BLaER1 treated with 17β-estradiol and CSF1 and Interleukin-3, amounts not matched to agents 10 nM and 100 nM (cell line): ENCODE results near the gene DDX39B.

Source experiments
- H3K27ac ChIP-seq, 11 experiments: shearing (Covaris generic); formaldehyde crosslinking; 2 replicates each; pipeline ENCODE4 v1.8.1; 2022
- H3K27me3 ChIP-seq, 11 experiments: shearing (Covaris generic); formaldehyde crosslinking; 2 replicates each; pipeline ENCODE4 v1.8.1; 2022
- H3K36me3 ChIP-seq, 11 experiments: shearing (Covaris generic); formaldehyde crosslinking; 2 replicates each; pipeline ENCODE4 v1.8.1; 2022
- H3K4me1 ChIP-seq, 10 experiments: shearing (Covaris generic); formaldehyde crosslinking; 2 replicates each; pipeline ENCODE4 v1.8.1; 2022
- H3K4me2 ChIP-seq, 11 experiments: shearing (Covaris generic); formaldehyde crosslinking; 2 replicates each; pipeline ENCODE4 v1.8.1; 2022
- H3K4me3 ChIP-seq, 10 experiments: shearing (Covaris generic); formaldehyde crosslinking; 2 replicates each; pipeline ENCODE4 v1.8.1; 2022
- H3K9ac ChIP-seq, 11 experiments: shearing (Covaris generic); formaldehyde crosslinking; 2 replicates each; pipeline ENCODE4 v1.8.1; 2022
- H3K9me3 ChIP-seq, 11 experiments: shearing (Covaris generic); formaldehyde crosslinking; replicated peaks in 1 of 11; 2 replicates each; pipeline ENCODE4 v1.8.1; 2022
- H4K20me1 ChIP-seq, 11 experiments: shearing (Covaris generic); formaldehyde crosslinking; 2 replicates each; pipeline ENCODE4 v1.8.1; 2022
- Cebpa-rat ChIP-seq, 11 experiments: shearing (Covaris generic); IDR thresholded peaks; 2 replicates each; pipeline ENCODE4 v1.8.1; 2022

The DDX39B gene

DNA sequence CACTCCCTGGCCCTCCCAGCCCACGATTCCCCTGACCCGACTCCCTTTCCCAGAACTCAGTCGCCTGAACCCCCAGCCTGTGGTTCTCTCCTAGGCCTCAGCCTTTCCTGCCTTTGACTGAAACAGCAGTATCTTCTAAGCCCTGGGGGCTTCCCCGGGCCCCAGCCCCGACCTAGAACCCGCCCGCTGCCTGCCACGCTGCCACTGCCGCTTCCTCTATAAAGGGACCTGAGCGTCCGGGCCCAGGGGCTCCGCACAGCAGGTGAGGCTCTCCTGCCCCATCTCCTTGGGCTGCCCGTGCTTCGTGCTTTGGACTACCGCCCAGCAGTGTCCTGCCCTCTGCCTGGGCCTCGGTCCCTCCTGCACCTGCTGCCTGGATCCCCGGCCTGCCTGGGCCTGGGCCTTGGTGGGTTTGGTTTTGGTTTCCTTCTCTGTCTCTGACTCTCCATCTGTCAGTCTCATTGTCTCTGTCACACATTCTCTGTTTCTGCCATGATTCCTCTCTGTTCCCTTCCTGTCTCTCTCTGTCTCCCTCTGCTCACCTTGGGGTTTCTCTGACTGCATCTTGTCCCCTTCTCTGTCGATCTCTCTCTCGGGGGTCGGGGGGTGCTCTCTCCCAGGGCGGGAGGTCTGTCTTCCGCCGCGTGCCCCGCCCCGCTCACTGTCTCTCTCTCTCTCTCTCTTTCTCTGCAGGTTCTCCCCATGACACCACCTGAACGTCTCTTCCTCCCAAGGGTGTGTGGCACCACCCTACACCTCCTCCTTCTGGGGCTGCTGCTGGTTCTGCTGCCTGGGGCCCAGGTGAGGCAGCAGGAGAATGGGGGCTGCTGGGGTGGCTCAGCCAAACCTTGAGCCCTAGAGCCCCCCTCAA is 30.5 kb upstream of the DDX39B start, which contains the start of gene LTA:
Gene LTA (plus strand): TSS at position 249 of the 871 bp plus-strand sequence. CDS start 454 bp downstream, at position 703.
- Histone ChIP-seq H3K9me3 (no peaks in the 10 kb centered on the region), H3K27me3 (no peaks in the 10 kb centered on the region), H4K20me1 (peaks cover 0 to 19% (median 11%) of the 10 kb centered on the region in 11 experiments; a peak in 15 of 22 replicates), H3K9ac (peak within 1 kb of the TSS; percentile 58 to 81 (median 71); a peak in 21 of 22 replicates), H3K4me1 (peaks cover 82 to 100% (median 98%) of the 10 kb centered on the region in 10 experiments), H3K27ac (peak within 1 kb of the TSS; percentile 41 to 93 (median 78); a peak in 21 of 22 replicates), H3K36me3 (peaks cover 3 to 10% (median 8%) of the 10 kb centered on the region in 11 experiments), H3K4me2 (peak within 1 kb of the TSS; percentile 79 to 100 (median 96)), H3K4me3 (peak within 1 kb of the TSS in 7 of 10 experiments; percentile 16 to 51 (median 32); a peak in 11 of 20 replicates)
- TF ChIP-seq Cebpa-rat (IDR thresholded peaks at IDR 0.05) = no peak

DNA sequence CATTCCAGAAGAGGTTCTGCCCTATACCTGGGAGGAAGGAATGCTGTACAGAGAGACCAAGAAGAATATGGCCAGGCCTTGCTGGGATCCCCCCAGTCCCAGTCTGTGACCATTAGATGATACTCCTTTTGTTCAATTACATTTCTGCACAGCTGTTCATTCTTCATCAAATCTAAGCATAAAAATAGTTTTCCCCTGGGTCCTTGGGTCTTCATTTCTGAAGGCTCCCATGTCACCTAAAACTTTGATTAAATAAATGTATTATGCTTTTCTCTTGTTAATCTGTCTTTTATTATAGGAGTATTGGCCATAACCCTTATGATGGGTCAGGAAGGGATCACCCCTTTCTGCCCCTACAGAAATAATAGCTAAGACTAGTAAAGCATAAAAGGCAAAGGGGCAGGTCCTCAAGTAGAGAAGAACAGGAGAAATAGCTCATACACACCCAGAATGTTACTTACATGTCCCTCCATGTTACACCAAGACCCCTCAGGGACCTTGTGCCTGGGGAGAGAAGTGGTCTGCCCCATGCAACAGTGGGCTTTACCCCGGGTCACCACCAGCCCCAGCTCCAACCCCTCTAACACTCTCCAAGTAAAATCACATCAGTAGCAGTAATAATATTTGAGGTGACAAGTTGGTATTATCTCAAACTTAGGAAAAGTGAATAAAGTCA is 28.2 kb upstream of the DDX39B start:
- H3K9ac ChIP-seq = peak overlapping the region in 3 of 11 experiments; percentile 52 to 56 (median 53); a peak in 7 of 22 replicates
- TF ChIP-seq Cebpa-rat (IDR thresholded peaks at IDR 0.05) = no peak
- no peak overlapping the region for H3K4me3 ChIP-seq
- no peaks in the 10 kb centered on the region for H3K36me3 ChIP-seq
- H3K9me3 ChIP-seq = no peaks in the 10 kb centered on the region
- H3K4me1 ChIP-seq = peaks cover 80 to 100% (median 99%) of the 10 kb centered on the region in 10 experiments
- peak overlapping the region in 8 of 11 experiments; percentile 67 to 92 (median 78); a peak in 15 of 22 replicates for H3K27ac ChIP-seq
- no peaks in the 10 kb centered on the region for H4K20me1 ChIP-seq
- no peaks in the 10 kb centered on the region for H3K27me3 ChIP-seq
- H3K4me2 ChIP-seq = peak overlapping the region in 10 of 11 experiments; percentile 77 to 98 (median 85); a peak in 20 of 22 replicates

DNA sequence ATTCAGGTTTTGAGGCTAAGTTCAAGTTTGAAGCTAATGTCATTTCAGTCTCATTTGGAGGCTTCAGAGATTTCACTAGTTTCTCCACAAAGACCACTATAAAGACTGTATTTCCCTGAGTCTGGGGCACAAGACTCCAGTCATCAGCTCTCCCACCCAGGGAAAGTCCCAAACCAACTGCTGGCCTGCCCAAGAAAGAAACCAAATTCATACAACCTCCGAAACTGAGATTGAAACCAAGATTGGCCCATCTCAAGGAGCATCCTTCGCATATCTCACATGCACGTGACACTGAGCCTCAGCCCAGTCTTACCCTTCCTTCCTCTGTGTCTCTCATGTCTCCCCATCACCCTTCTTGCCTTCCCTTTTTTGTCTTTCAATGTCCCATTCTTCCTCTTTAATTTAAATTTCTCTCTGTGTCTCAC is 26.7 kb upstream of the DDX39B start:
- Histone ChIP-seq H3K27ac (peak overlapping the region; percentile 38 to 92 (median 74); a peak in 21 of 22 replicates), H3K36me3 (no peaks in the 10 kb centered on the region), H3K9me3 (no peaks in the 10 kb centered on the region), H3K4me2 (peak overlapping the region; percentile 77 to 98 (median 84)), H4K20me1 (no peaks in the 10 kb centered on the region), H3K27me3 (no peaks in the 10 kb centered on the region), H3K4me1 (peaks cover 80 to 100% (median 99%) of the 10 kb centered on the region in 10 experiments), H3K9ac (peak overlapping the region in 9 of 11 experiments; percentile 11 to 56 (median 45); a peak in 12 of 22 replicates), H3K4me3 (no peak overlapping the region)
- peak in 1 of 11 experiments; percentile 25; a peak in 2 of 22 replicates for TF ChIP-seq Cebpa-rat (IDR thresholded peaks at IDR 0.05)

DNA sequence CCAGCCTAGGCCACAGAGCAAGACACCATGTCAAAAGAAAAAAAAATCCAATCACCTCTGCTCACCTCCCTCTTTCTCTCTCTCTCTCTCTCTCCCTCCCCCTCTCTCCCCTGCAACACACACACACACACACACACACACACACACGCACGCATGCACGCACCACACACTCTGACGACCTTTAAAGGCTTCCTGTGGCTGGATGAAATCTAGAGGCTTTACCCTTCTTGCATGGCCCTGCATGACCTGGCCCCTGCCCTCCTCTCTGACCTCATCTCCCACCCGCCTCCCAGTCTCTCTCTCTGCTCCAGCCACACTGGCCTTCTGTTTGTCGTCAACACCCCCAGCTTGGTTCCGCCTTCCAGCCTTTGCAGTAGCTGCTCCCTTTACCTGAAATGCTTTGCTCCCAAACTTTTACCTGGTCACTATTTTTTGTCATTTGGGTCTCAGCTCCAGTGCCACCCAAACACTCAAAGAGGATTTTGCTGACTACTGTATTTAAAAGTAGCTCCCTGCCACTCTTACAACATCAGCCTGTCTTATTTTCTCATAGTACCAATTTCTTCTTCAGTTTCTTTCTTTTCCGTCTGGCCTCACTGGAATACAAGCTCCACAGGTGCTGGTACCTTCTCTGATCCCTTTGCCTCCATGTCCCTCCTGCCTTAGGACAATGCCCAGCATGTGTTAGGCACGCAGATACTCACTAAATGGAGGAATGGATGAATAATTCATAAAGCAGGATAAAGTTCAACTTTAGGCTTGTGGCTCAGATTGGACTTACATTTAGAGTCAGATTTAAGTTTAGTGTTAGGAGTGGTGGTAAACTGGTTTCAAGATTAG is 25.9 kb upstream of the DDX39B start:
- Histone ChIP-seq H3K9ac (peak overlapping the region in 9 of 11 experiments; percentile 11 to 56 (median 40); a peak in 13 of 22 replicates), H3K4me2 (peak overlapping the region; percentile 77 to 98 (median 84)), H3K27ac (peak overlapping the region; percentile 38 to 92 (median 74); a peak in 21 of 22 replicates), H3K4me3 (no peak overlapping the region), H3K9me3 (no peaks in the 10 kb centered on the region), H3K36me3 (no peaks in the 10 kb centered on the region), H3K27me3 (no peaks in the 10 kb centered on the region), H4K20me1 (no peaks in the 10 kb centered on the region), H3K4me1 (peaks cover 83 to 100% (median 99%) of the 10 kb centered on the region in 10 experiments)
- TF ChIP-seq Cebpa-rat (IDR thresholded peaks at IDR 0.05) = no peak

DNA sequence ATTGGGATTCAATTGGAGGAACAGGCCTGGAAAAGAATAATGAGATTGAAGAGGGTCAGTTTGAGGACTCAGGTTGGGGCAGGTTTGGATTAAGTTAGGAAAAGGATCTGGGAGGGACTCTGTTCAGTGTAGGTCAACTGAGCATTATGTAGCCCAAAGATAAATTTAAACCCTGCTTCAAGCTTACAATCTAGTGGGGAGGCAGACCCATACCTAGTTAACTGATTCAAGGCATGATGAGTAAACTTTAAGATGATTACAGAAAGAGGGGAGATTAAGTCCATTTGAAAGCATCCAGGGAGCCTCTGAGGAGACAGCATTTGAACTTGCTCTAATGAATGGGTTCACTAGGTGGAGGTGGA is 18.9 kb upstream of the DDX39B start:
- no peaks in the 10 kb centered on the region for H3K9me3 ChIP-seq
- TF ChIP-seq Cebpa-rat (IDR thresholded peaks at IDR 0.05) = no peak
- no peaks in the 10 kb centered on the region for H3K27me3 ChIP-seq
- peak overlapping the region; percentile 96 to 100 (median 100) for H3K4me2 ChIP-seq
- peak overlapping the region; percentile 3 to 69 (median 57); a peak in 18 of 20 replicates for H3K4me3 ChIP-seq
- H3K36me3 ChIP-seq = peaks cover 0 to 12% (median 5%) of the 10 kb centered on the region in 11 experiments; a peak in 7 of 22 replicates
- peak overlapping the region; percentile 73 to 96 (median 92); a peak in 21 of 22 replicates for H3K9ac ChIP-seq
- peak overlapping the region; percentile 82 to 100 (median 99); a peak in 21 of 22 replicates for H3K27ac ChIP-seq
- H3K4me1 ChIP-seq = peaks cover 95 to 100% (median 97%) of the 10 kb centered on the region in 10 experiments
- H4K20me1 ChIP-seq = no peaks in the 10 kb centered on the region; a peak in 2 of 22 replicates

DNA sequence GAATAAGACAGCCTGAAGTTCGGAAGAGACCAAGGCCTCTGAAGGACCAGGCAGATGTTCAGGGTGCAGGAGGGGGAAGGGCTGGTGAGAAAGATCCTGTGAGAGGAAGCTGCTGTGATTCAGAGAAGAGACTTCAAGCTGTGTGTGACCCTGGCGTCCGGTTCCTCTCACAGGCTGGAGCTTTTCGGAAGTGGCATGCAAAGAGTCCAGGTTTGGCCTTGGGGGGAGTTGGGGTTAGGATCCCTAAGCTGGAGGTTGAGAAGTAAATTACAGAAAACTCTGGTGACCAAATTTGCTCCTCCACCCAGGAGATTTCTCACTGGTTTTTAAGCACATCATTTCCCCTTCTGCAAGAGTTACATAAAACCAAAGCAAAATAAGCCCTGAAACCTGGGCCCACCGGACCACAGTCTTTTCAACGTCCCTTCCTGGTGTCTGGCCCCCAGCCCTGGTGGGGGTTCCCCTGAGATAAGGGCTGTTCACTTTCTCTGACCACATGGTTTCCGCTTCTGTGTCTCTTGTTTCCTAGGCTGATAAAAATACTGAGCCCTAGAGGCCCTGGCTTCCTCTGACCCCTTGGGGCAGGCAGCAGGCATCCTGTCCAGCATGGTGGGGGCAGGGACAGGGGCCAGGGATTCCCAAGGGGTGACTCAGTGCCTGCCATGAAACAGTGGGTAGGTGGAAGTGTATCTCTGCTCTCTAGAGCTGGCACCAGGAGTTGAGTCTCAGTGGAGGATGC is 18.3 kb upstream of the DDX39B start:
- TF ChIP-seq Cebpa-rat (IDR thresholded peaks at IDR 0.05) = peak in 7 of 11 experiments; percentile 21 to 89 (median 58); a peak in 7 of 22 replicates

DNA sequence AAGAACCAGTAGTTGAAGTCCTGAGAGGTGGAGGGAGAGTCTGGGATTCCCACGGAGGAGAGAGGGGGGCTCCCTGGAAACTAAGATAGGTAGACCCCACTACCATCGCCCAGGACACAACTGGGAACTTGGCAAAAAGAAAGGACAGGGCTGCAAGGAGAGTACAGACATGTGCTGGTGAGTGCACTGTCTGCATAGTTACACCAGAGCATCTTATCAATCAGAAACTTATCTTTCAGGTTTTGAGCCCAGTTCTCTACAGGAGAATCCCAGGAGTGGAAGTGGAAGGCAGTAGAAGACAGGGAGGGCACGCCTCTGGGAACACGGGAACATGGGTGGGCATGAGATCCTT is 17.8 kb upstream of the DDX39B start:
- H3K9ac ChIP-seq = peak overlapping the region; percentile 73 to 96 (median 92)
- no peak for TF ChIP-seq Cebpa-rat (IDR thresholded peaks at IDR 0.05)
- H3K4me1 ChIP-seq = peaks cover 96 to 100% (median 97%) of the 10 kb centered on the region in 10 experiments
- H3K9me3 ChIP-seq = no peaks in the 10 kb centered on the region
- no peaks in the 10 kb centered on the region for H3K27me3 ChIP-seq
- no peaks in the 10 kb centered on the region; a peak in 2 of 22 replicates for H4K20me1 ChIP-seq
- peak overlapping the region; percentile 30 to 69 (median 57); a peak in 19 of 20 replicates for H3K4me3 ChIP-seq
- H3K4me2 ChIP-seq = peak overlapping the region; percentile 96 to 100 (median 100)
- peak overlapping the region; percentile 82 to 100 (median 99) for H3K27ac ChIP-seq
- peaks cover 0 to 19% (median 6%) of the 10 kb centered on the region in 11 experiments; a peak in 11 of 22 replicates for H3K36me3 ChIP-seq

More for the DNA sequence above, 18.3 kb upstream of the DDX39B start:
- H3K4me1 ChIP-seq = peaks cover 97 to 100% (median 97%) of the 10 kb centered on the region in 10 experiments
- peak overlapping the region; percentile 96 to 100 (median 100) for H3K4me2 ChIP-seq
- H3K36me3 ChIP-seq = peaks cover 0 to 13% (median 5%) of the 10 kb centered on the region in 11 experiments; a peak in 7 of 22 replicates
- H3K27me3 ChIP-seq = no peaks in the 10 kb centered on the region
- H3K27ac ChIP-seq = peak overlapping the region; percentile 82 to 100 (median 99)
- H4K20me1 ChIP-seq = no peaks in the 10 kb centered on the region; a peak in 2 of 22 replicates
- no peaks in the 10 kb centered on the region for H3K9me3 ChIP-seq
- H3K9ac ChIP-seq = peak overlapping the region; percentile 73 to 96 (median 92)
- peak overlapping the region; percentile 30 to 69 (median 57); a peak in 18 of 20 replicates for H3K4me3 ChIP-seq
